ENCODE measurements around the gene CDC123. TPM values are rescaled to one million over a fixed set of nuclear protein-coding genes. Genes with fewer than 3 reads are reported as not detected.
"Not testable (repeated sequence)": the region's sequence is repeated elsewhere in the genome, so short reads cannot be mapped to it uniquely, and the experiment has no call there.

The CDC123 gene
- 161 and 186 TPM in 2 replicates for total RNA-seq

- DNase-seq (ENCODE audit: low read depth), result peak; percentile 79
Observed at GRCh38 chr10:12195603-12196506, at the start of gene CDC123, which contains the start of gene NUDT5. CDC123 (plus strand) TSS chr10:12196188; CDS start chr10:12196246, 58 bp downstream. NUDT5 (minus strand) TSS chr10:12195891; CDS start chr10:12186291, 9,600 bp downstream.

- DNase-seq (ENCODE audit: low read depth), result no peak
Observed at GRCh38 chr10:12150163-12150562, 45.8 kb upstream of the CDC123 start.

GRCh38 chr10:12154516-12154915, 41.5 kb upstream of the CDC123 start:
- no peak for DNase-seq (ENCODE audit: low read depth)

- DNase-seq (ENCODE audit: low read depth), result no peak
Observed at GRCh38 chr10:12156367-12157123, 39.4 kb upstream of the CDC123 start.

- no peak for DNase-seq (ENCODE audit: low read depth)
Observed at GRCh38 chr10:12158111-12158510, 37.9 kb upstream of the CDC123 start.

GRCh38 chr10:12160664-12161063, 35.3 kb upstream of the CDC123 start:
- DNase-seq (ENCODE audit: low read depth), result no peak

GRCh38 chr10:12162927-12163326, 33.1 kb upstream of the CDC123 start:
- no peak for DNase-seq (ENCODE audit: low read depth)

- DNase-seq (ENCODE audit: low read depth), result no peak
Observed at GRCh38 chr10:12164085-12164484, 31.9 kb upstream of the CDC123 start.

- no peak for DNase-seq (ENCODE audit: low read depth)
Observed at GRCh38 chr10:12165036-12165435, 31.0 kb upstream of the CDC123 start.

- no peak for DNase-seq (ENCODE audit: low read depth)
Observed at GRCh38 chr10:12165999-12166775, 29.8 kb upstream of the CDC123 start.

GRCh38 chr10:12171512-12171911, 24.5 kb upstream of the CDC123 start:
- not testable (repeated sequence) for DNase-seq (ENCODE audit: low read depth)

- DNase-seq (ENCODE audit: low read depth), result peak; percentile 49
Observed at GRCh38 chr10:12177642-12178041, 18.3 kb upstream of the CDC123 start.

- DNase-seq (ENCODE audit: low read depth), result no peak
Observed at GRCh38 chr10:12179606-12180170, 16.3 kb upstream of the CDC123 start.

- DNase-seq (ENCODE audit: low read depth), result no peak
Observed at GRCh38 chr10:12180221-12180974, 15.6 kb upstream of the CDC123 start.

GRCh38 chr10:12181065-12181775, 14.8 kb upstream of the CDC123 start:
- DNase-seq (ENCODE audit: low read depth), result no peak

- no peak for DNase-seq (ENCODE audit: low read depth)
Observed at GRCh38 chr10:12184165-12184564, 11.8 kb upstream of the CDC123 start.

GRCh38 chr10:12186323-12186722, 9.7 kb upstream of the CDC123 start:
- DNase-seq (ENCODE audit: low read depth), result no peak

GRCh38 chr10:12187321-12187905, 8.6 kb upstream of the CDC123 start:
- DNase-seq (ENCODE audit: low read depth), result no peak

GRCh38 chr10:12188656-12189055, 7.3 kb upstream of the CDC123 start:
- DNase-seq (ENCODE audit: low read depth), result no peak

GRCh38 chr10:12189426-12189825, 6.6 kb upstream of the CDC123 start:
- no peak for DNase-seq (ENCODE audit: low read depth)

Measured in renal cortical epithelial cell (primary cell).